ENCODE measurements around the gene ZNF101.

DNA sequence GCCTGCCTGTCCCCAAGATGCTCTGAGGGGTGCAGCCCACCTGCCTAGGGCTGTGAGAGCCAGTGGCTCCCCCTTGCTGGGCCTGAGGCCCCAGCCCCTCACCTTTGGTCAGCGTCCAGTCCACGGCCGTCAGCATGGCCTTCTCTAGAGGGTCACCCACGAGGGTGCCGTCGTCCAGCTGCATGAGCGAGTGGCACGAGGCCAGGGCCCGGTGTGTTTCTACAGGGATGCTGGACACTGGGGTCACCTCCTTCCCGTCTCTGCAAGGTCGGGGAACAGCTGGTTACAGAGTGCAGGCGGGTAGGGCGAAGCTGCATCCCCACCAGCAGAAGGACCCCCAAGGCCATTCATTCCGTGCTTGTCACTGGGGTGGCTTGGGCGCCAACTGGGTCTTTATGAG lies 14.2 kb upstream of the ZNF101 start:
- TF ChIP-seq POLR2AphosphoS5 (IDR thresholded peaks at IDR 0.05; ENCODE audit: low read depth, low read length) (no peak), POLR2A (IDR thresholded peaks at IDR 0.05; ENCODE audit: low read depth, low read length) (no peak)

Data from GM12892 (cell line).